Activated naive CD8-positive, alpha-beta T cell treated with anti-CD3 and anti-CD28 coated beads, Interleukin-2, amount 50 U/mL, for 24 hours (primary cell): Measurements from ENCODE around the gene ADA.
A peak's percentile ranks its signal among the peaks of the same experiment; 100 is the strongest.

ENCODE experiments used
- ATAC-seq: fragments of 150-1000 bp; cut with Tn5 transposase; one replicate; pipeline ENCODE4 v1.10.0; 2021
- DNase-seq: peaks from one replicate; pipeline ENCODE4 v3.0.0; 2021
- H3K27ac Mint-ChIP-seq: one replicate; pipeline ENCODE4 v1.8.0; 2021; ENCODE audit warnings: mild to moderate bottlenecking, mixed read lengths
- H3K27me3 Mint-ChIP-seq: one replicate; pipeline ENCODE4 v1.8.0; 2021; ENCODE audit warnings: mixed read lengths
- H3K36me3 Mint-ChIP-seq: one replicate; pipeline ENCODE4 v1.8.0; 2021; ENCODE audit warnings: low read depth, mixed read lengths
- H3K4me1 Mint-ChIP-seq: one replicate; pipeline ENCODE4 v1.8.0; 2021; ENCODE audit warnings: mixed read lengths
- H3K4me3 Mint-ChIP-seq: one replicate; pipeline ENCODE4 v1.8.0; 2021; ENCODE audit warnings: mild to moderate bottlenecking, moderate library complexity, mixed read lengths
- H3K9me3 Mint-ChIP-seq: one replicate; pipeline ENCODE4 v1.8.0; 2021; ENCODE audit warnings: mixed read lengths

Gene ADA

DNA sequence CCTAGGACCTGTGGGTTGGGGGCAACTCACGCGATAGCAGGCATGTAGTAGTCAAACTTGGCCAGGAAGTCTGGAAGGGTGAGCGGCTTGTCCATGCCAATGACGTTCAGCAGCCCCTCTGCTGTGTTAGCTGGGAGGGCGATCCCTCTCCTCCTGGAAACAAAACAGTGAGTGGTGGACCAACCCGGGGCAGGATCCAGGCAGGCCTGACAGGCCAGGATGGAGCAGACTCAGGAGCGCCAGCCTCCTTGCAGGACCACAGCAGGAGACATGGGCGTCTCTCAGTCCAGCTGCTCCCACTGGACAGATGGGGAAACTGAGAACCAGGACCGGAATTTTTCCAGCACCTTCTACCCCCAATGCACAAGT lies 22.5 kb downstream of the ADA start:
- Mint-ChIP-seq H3K27me3 (no peaks in the 10 kb centered on the region), H3K36me3 (peaks cover 5% of the 10 kb centered on the region), H3K4me3 (no peak overlapping the region), H3K27ac (no peak overlapping the region), H3K4me1 (peaks cover 2% of the 10 kb centered on the region), H3K9me3 (no peaks in the 10 kb centered on the region)
- DNase-seq (no peak), ATAC-seq (no peak)

- ATAC-seq (no peak), DNase-seq (no peak)
- Mint-ChIP-seq H3K36me3 (peaks cover 19% of the 10 kb centered on the region), H3K4me3 (no peak overlapping the region), H3K9me3 (no peaks in the 10 kb centered on the region), H3K4me1 (no peaks in the 10 kb centered on the region), H3K27ac (no peak overlapping the region), H3K27me3 (no peaks in the 10 kb centered on the region)
These were observed 24.0 kb downstream of the ADA start for GRCh38 chr20:44627364-44628010.

- H3K27me3 Mint-ChIP-seq, result no peaks in the 10 kb centered on the region
- DNase-seq, result no peak
- H3K4me1 Mint-ChIP-seq, result no peaks in the 10 kb centered on the region
- peaks cover 30% of the 10 kb centered on the region for H3K36me3 Mint-ChIP-seq
- H3K27ac Mint-ChIP-seq, result no peak overlapping the region
- no peaks in the 10 kb centered on the region for H3K9me3 Mint-ChIP-seq
- ATAC-seq, result no peak
- no peak overlapping the region for H3K4me3 Mint-ChIP-seq
These were observed 25.2 kb downstream of the ADA start for GRCh38 chr20:44626278-44626677.

GRCh38 chr20:44625361-44625760 lies 26.1 kb downstream of the ADA start:
- H3K9me3 Mint-ChIP-seq, result no peaks in the 10 kb centered on the region
- H3K36me3 Mint-ChIP-seq, result peaks cover 36% of the 10 kb centered on the region
- ATAC-seq (peak; percentile 21), DNase-seq (no peak)
- no peak overlapping the region for H3K4me3 Mint-ChIP-seq
- H3K4me1 Mint-ChIP-seq, result no peaks in the 10 kb centered on the region
- H3K27me3 Mint-ChIP-seq, result no peaks in the 10 kb centered on the region
- no peak overlapping the region for H3K27ac Mint-ChIP-seq

- Mint-ChIP-seq H3K27me3 (no peaks in the 10 kb centered on the region), H3K4me1 (no peaks in the 10 kb centered on the region), H3K36me3 (peaks cover 42% of the 10 kb centered on the region), H3K4me3 (no peak overlapping the region), H3K9me3 (no peaks in the 10 kb centered on the region), H3K27ac (no peak overlapping the region)
- no peak for ATAC-seq
- DNase-seq, result no peak
These were observed 26.7 kb downstream of the ADA start for GRCh38 chr20:44624743-44625271.

DNA sequence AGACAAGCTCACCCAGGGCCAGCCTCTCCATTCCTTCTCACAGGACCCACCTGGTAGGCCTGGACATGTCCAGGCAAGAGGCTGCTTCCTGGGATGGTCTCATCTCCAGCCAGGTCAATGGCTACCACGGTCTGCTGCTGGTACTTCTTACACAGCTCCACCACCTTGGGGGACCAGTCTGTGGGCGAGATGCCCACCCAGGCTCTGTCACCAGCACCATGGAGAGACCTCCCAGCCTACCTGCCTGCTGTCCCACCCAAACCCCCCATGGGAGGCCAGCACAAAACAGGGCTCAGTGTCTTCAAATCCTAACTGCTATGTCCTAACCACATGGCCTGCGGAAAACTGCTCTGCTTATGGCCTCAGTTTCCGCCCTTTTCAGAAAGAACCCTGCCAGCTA lies 27.3 kb downstream of the ADA start:
- H3K36me3 Mint-ChIP-seq, result peaks cover 48% of the 10 kb centered on the region

GRCh38 chr20:44622501-44623270 lies 28.8 kb downstream of the ADA start:
- H3K4me3 Mint-ChIP-seq, result no peak overlapping the region
- H3K4me1 Mint-ChIP-seq, result peaks cover 20% of the 10 kb centered on the region
- H3K9me3 Mint-ChIP-seq, result no peaks in the 10 kb centered on the region
- no peaks in the 10 kb centered on the region for H3K27me3 Mint-ChIP-seq
- ATAC-seq (no peak), DNase-seq (no peak)
- H3K36me3 Mint-ChIP-seq, result peaks cover 49% of the 10 kb centered on the region
- no peak overlapping the region for H3K27ac Mint-ChIP-seq

More for the DNA sequence above, 27.3 kb downstream of the ADA start:
- Mint-ChIP-seq H3K27ac (no peak overlapping the region), H3K4me3 (no peak overlapping the region), H3K4me1 (peaks cover 5% of the 10 kb centered on the region), H3K9me3 (no peaks in the 10 kb centered on the region), H3K27me3 (no peaks in the 10 kb centered on the region)
- ATAC-seq (no peak), DNase-seq (no peak)

GRCh38 chr20:44621939-44622338 lies 29.6 kb downstream of the ADA start:
- DNase-seq (no peak), ATAC-seq (no peak)
- no peaks in the 10 kb centered on the region for H3K27me3 Mint-ChIP-seq
- H3K36me3 Mint-ChIP-seq, result peaks cover 49% of the 10 kb centered on the region
- no peaks in the 10 kb centered on the region for H3K9me3 Mint-ChIP-seq
- H3K4me1 Mint-ChIP-seq, result peaks cover 26% of the 10 kb centered on the region
- no peak overlapping the region for H3K27ac Mint-ChIP-seq
- no peak overlapping the region for H3K4me3 Mint-ChIP-seq

- H3K36me3 Mint-ChIP-seq, result peaks cover 46% of the 10 kb centered on the region
- H3K4me3 Mint-ChIP-seq, result no peak overlapping the region
- no peak for DNase-seq
- ATAC-seq, result no peak
- no peak overlapping the region for H3K27ac Mint-ChIP-seq
- H3K9me3 Mint-ChIP-seq, result no peaks in the 10 kb centered on the region
- H3K4me1 Mint-ChIP-seq, result peaks cover 29% of the 10 kb centered on the region
- H3K27me3 Mint-ChIP-seq, result no peaks in the 10 kb centered on the region
These were observed 30.2 kb downstream of the ADA start for GRCh38 chr20:44621325-44621724.

- H3K27me3 Mint-ChIP-seq, result no peaks in the 10 kb centered on the region
- no peak for DNase-seq
- peaks cover 46% of the 10 kb centered on the region for H3K36me3 Mint-ChIP-seq
- no peaks in the 10 kb centered on the region for H3K9me3 Mint-ChIP-seq
- H3K4me1 Mint-ChIP-seq, result peaks cover 42% of the 10 kb centered on the region
- ATAC-seq, result no peak
- H3K27ac Mint-ChIP-seq, result no peak overlapping the region
- no peak overlapping the region for H3K4me3 Mint-ChIP-seq
These were observed 31.5 kb downstream of the ADA start for GRCh38 chr20:44620030-44620429.

DNA sequence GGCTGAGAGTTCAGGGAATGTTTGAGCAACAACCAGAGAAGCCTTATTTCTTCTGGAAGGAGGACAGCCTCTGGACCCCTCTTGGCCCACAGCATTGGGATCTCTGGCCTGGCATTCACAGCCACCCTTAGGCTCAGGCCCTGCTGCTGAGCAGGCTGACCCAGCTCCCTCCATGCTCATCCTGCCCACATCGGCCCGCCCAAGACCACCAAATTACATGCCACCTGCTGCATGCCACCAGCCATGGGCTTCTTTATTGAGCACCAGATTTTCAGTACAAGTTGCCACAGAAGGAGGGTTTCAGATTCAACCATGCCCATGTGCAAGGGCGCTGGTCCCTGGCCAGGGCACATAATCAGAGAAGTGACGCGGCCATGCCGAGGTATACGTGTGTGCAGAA lies 32.2 kb downstream of the ADA start:
- no peak overlapping the region for H3K27ac Mint-ChIP-seq

GRCh38 chr20:44618318-44618731 lies 33.2 kb downstream of the ADA start:
- Mint-ChIP-seq H3K4me1 (peaks cover 52% of the 10 kb centered on the region), H3K36me3 (peaks cover 47% of the 10 kb centered on the region), H3K9me3 (no peaks in the 10 kb centered on the region), H3K4me3 (no peak overlapping the region), H3K27ac (peak overlapping the region; percentile 8), H3K27me3 (no peaks in the 10 kb centered on the region)
- peak; percentile 22 for DNase-seq
- peak; percentile 37 for ATAC-seq

More for the DNA sequence above, 32.2 kb downstream of the ADA start:
- H3K4me3 Mint-ChIP-seq, result no peak overlapping the region
- peaks cover 49% of the 10 kb centered on the region for H3K36me3 Mint-ChIP-seq
- H3K9me3 Mint-ChIP-seq, result no peaks in the 10 kb centered on the region
- peaks cover 47% of the 10 kb centered on the region for H3K4me1 Mint-ChIP-seq
- H3K27me3 Mint-ChIP-seq, result no peaks in the 10 kb centered on the region
- no peak for ATAC-seq
- no peak for DNase-seq

GRCh38 chr20:44616604-44616964 lies 34.9 kb downstream of the ADA start:
- ATAC-seq, result no peak
- H3K27me3 Mint-ChIP-seq, result no peaks in the 10 kb centered on the region
- peaks cover 56% of the 10 kb centered on the region for H3K4me1 Mint-ChIP-seq

GRCh38 chr20:44615876-44616603 lies 35.5 kb downstream of the ADA start:
- peak overlapping the region; percentile 79 for H3K27ac Mint-ChIP-seq
- H3K4me3 Mint-ChIP-seq, result peak overlapping the region; percentile 46

More at GRCh38 chr20:44616604-44616964, 34.9 kb downstream of the ADA start:
- peaks cover 31% of the 10 kb centered on the region for H3K36me3 Mint-ChIP-seq
- no peak for DNase-seq
- no peak overlapping the region for H3K4me3 Mint-ChIP-seq
- H3K9me3 Mint-ChIP-seq, result no peaks in the 10 kb centered on the region
- peak overlapping the region; percentile 79 for H3K27ac Mint-ChIP-seq

More at GRCh38 chr20:44615876-44616603, 35.5 kb downstream of the ADA start:
- no peak for DNase-seq
- Mint-ChIP-seq H3K9me3 (no peaks in the 10 kb centered on the region), H3K27me3 (no peaks in the 10 kb centered on the region), H3K4me1 (peaks cover 60% of the 10 kb centered on the region), H3K36me3 (peaks cover 27% of the 10 kb centered on the region)
- ATAC-seq, result no peak
